ENCODE data around the gene SORBS2.

Gene SORBS2

DNA sequence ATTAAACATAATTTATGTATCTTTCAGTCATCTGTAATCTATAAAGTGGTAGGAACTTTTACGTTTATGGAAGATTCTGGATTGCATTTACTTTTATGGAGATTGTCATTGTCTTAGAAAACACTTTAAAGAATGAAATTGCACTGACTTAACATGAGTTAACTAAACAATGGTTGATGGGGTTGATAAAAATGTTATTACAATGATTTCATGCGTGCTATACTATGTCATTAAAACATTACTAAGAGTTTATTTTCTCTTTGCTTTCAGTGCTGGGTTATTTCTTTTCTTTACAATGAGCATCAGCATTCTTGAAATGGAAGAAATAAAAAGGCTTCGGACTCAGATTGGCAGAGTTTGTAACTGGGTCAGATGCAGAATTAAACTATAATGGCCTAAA lies 209.6 kb downstream of the SORBS2 start:
- Histone ChIP-seq H3K4me1 (no peaks in the 10 kb centered on the region), H3K4me2 (ENCODE audit: low read length) (no peak overlapping the region)
- TF ChIP-seq, protein P1, sequence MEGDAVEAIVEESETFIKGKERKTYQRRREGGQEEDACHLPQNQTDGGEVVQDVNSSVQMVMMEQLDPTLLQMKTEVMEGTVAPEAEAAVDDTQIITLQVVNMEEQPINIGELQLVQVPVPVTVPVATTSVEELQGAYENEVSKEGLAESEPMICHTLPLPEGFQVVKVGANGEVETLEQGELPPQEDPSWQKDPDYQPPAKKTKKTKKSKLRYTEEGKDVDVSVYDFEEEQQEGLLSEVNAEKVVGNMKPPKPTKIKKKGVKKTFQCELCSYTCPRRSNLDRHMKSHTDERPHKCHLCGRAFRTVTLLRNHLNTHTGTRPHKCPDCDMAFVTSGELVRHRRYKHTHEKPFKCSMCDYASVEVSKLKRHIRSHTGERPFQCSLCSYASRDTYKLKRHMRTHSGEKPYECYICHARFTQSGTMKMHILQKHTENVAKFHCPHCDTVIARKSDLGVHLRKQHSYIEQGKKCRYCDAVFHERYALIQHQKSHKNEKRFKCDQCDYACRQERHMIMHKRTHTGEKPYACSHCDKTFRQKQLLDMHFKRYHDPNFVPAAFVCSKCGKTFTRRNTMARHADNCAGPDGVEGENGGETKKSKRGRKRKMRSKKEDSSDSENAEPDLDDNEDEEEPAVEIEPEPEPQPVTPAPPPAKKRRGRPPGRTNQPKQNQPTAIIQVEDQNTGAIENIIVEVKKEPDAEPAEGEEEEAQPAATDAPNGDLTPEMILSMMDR (IDR thresholded peaks at IDR 0.05), result no peak

DNA sequence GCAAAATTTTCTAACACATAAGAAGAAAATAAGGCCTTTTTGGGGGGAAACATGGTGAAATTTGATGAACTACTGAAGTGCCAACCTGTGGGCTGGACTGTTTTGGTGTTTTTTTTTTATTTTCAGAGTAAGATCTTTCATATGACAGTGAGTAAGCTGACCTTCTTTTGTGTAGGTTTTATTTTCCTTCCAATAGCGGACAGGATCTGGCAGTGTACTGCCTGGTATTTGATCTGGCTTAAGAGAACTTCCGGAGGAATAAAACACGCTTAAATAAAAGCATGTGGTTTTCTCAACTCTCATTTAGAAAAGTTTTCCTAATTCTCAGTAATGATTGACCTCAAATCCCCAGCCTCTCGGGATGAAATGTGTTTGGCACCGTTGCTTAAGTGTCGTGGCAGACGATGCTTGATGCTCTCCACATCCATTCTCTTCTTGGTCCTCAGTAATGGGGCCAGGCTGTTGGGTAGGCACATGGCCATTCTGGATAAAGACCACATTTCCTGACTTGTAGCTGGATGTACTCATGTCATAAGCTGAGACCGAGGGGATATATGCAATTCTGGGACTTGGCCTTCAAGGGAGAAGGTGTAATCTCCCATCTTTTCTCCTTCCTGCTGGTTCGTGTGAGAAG lies 211.1 kb downstream of the SORBS2 start:
- Histone ChIP-seq H3K4me2 (ENCODE audit: low read length) (no peak overlapping the region), H3K4me1 (no peaks in the 10 kb centered on the region), H3K79me2 (no peaks in the 10 kb centered on the region), H3K4me3 (ENCODE audit: low read depth, low read length) (no peak overlapping the region), H3K9me3 (ENCODE audit: control insufficient read depth, low read length) (no peaks in the 10 kb centered on the region), H2AFZ (no peak overlapping the region), H3K36me3 (ENCODE audit: control insufficient read depth, insufficient read depth, low read length) (no peaks in the 10 kb centered on the region), H3K27ac (no peak overlapping the region), H3K27me3 (ENCODE audit: control insufficient read depth, insufficient read depth, low read length) (no peaks in the 10 kb centered on the region), H3K9ac (no peak overlapping the region)
- TF ChIP-seq, protein P1 (IDR thresholded peaks at IDR 0.05), result no peak

More for the DNA sequence above, 209.6 kb downstream of the SORBS2 start:
- Histone ChIP-seq H3K9ac (no peak overlapping the region), H3K36me3 (ENCODE audit: control insufficient read depth, insufficient read depth, low read length) (no peaks in the 10 kb centered on the region), H3K27me3 (ENCODE audit: control insufficient read depth, insufficient read depth, low read length) (no peaks in the 10 kb centered on the region), H3K9me3 (ENCODE audit: control insufficient read depth, low read length) (no peaks in the 10 kb centered on the region), H2AFZ (no peak overlapping the region), H3K27ac (no peak overlapping the region), H3K79me2 (no peaks in the 10 kb centered on the region), H3K4me3 (ENCODE audit: low read depth, low read length) (no peak overlapping the region)

GRCh38 chr4:185599553-185600243 lies 212.3 kb downstream of the SORBS2 start:
- H3K27ac ChIP-seq, result no peak overlapping the region
- no peak overlapping the region for H3K4me2 ChIP-seq (ENCODE audit: low read length)
- no peak overlapping the region for H3K4me3 ChIP-seq (ENCODE audit: low read depth, low read length)
- no peaks in the 10 kb centered on the region for H3K27me3 ChIP-seq (ENCODE audit: control insufficient read depth, insufficient read depth, low read length)
- H3K36me3 ChIP-seq (ENCODE audit: control insufficient read depth, insufficient read depth, low read length), result no peaks in the 10 kb centered on the region
- no peak overlapping the region for H2AFZ ChIP-seq
- TF ChIP-seq, protein P1 (IDR thresholded peaks at IDR 0.05), result no peak
- no peaks in the 10 kb centered on the region for H3K4me1 ChIP-seq
- no peaks in the 10 kb centered on the region for H3K9me3 ChIP-seq (ENCODE audit: control insufficient read depth, low read length)
- no peaks in the 10 kb centered on the region for H3K79me2 ChIP-seq
- no peak overlapping the region for H3K9ac ChIP-seq

DNA sequence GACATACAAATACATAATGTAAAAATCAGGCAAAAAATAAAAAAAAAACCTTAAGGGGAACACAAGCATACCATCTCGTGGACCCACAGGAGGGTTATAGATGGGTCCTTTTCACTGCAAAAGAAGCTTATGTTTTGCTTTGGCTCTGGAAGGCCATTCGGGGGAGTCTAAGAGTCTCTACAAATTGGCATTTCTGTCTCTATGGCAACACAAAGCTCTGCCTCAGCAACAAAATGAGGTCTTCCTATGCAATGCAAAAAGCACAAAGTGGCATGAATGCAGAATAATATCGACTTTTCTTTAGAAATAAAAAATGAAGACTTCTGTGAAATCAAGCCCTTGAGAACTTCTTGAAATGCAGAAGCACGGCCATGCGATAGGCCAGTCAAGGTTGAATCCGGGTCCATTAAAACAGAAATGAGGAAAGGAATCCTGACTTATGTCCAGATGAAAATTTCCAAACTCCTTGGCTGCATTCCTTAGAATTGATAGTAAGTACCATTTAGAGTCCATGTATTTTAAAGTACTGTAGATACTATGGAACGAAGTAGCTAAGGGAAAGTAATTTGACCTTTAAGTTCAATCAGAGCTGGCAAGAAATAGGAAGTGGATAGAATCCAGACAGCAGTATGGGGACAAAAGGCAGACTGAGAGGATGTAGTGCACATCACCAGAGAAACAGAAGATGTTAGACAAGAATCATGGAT lies 213.0 kb downstream of the SORBS2 start:
- H3K79me2 ChIP-seq, result no peaks in the 10 kb centered on the region
- H3K4me3 ChIP-seq (ENCODE audit: low read depth, low read length), result no peak overlapping the region
- no peak overlapping the region for H3K9ac ChIP-seq
- no peaks in the 10 kb centered on the region for H3K4me1 ChIP-seq
- no peaks in the 10 kb centered on the region for H3K27me3 ChIP-seq (ENCODE audit: control insufficient read depth, insufficient read depth, low read length)
- no peaks in the 10 kb centered on the region for H3K36me3 ChIP-seq (ENCODE audit: control insufficient read depth, insufficient read depth, low read length)
- H3K9me3 ChIP-seq (ENCODE audit: control insufficient read depth, low read length), result no peaks in the 10 kb centered on the region
- H3K4me2 ChIP-seq (ENCODE audit: low read length), result no peak overlapping the region
- H3K27ac ChIP-seq, result no peak overlapping the region
- TF ChIP-seq, protein P1 (IDR thresholded peaks at IDR 0.05), result no peak
- H2AFZ ChIP-seq, result no peak overlapping the region
